Progenitor cell of endocrine pancreas (in vitro differentiated cells): ENCODE measurements around the gene DBN1. TPM values are rescaled to one million over a fixed set of nuclear protein-coding genes. Genes with fewer than 3 reads are reported as not detected.

Experiments
- DNase-seq: peaks from one replicate; pipeline ENCODE4 v3.0.0; 2021; ENCODE audit warnings: low spot score; ENCODE audit not compliant: unreplicated experiment
- H3K27ac Mint-ChIP-seq: 2 replicates; pipeline ENCODE4 v1.8.0; 2021; ENCODE audit warnings: mild to moderate bottlenecking, moderate library complexity, mixed read lengths
- H3K27me3 Mint-ChIP-seq: 2 replicates; pipeline ENCODE4 v1.8.0; 2021; ENCODE audit warnings: mixed read lengths
- H3K36me3 Mint-ChIP-seq: 2 replicates; pipeline ENCODE4 v1.8.0; 2022; ENCODE audit warnings: mixed read lengths; ENCODE audit not compliant: insufficient read depth
- H3K4me1 Mint-ChIP-seq: 2 replicates; pipeline ENCODE4 v1.8.0; 2021; ENCODE audit warnings: low read depth, mixed read lengths
- H3K4me3 Mint-ChIP-seq: 2 replicates; pipeline ENCODE4 v1.8.0; 2021; ENCODE audit warnings: low read depth, mild to moderate bottlenecking, moderate library complexity, mixed read lengths
- H3K9me3 Mint-ChIP-seq: 2 replicates; pipeline ENCODE4 v1.8.0; 2021; ENCODE audit warnings: low read depth, mixed read lengths
- total RNA-seq: library from RNA; stranded (reverse); gene quantifications from 2 replicates; pipeline ENCODE4 v1.2.1, GENCODE V29; 2021
- TF ChIP-seq, protein P1 (sequence below): fragments of 200-600 bp; sonication (generic); IDR thresholded peaks from one replicate; pipeline ENCODE4 v1.5.0; 2021; ENCODE audit warnings: antibody characterized with exemption, mild to moderate bottlenecking; ENCODE audit not compliant: unreplicated experiment

DBN1 gene
- total RNA-seq, 1 donor from 2014 or later: 396 TPM

DNA sequence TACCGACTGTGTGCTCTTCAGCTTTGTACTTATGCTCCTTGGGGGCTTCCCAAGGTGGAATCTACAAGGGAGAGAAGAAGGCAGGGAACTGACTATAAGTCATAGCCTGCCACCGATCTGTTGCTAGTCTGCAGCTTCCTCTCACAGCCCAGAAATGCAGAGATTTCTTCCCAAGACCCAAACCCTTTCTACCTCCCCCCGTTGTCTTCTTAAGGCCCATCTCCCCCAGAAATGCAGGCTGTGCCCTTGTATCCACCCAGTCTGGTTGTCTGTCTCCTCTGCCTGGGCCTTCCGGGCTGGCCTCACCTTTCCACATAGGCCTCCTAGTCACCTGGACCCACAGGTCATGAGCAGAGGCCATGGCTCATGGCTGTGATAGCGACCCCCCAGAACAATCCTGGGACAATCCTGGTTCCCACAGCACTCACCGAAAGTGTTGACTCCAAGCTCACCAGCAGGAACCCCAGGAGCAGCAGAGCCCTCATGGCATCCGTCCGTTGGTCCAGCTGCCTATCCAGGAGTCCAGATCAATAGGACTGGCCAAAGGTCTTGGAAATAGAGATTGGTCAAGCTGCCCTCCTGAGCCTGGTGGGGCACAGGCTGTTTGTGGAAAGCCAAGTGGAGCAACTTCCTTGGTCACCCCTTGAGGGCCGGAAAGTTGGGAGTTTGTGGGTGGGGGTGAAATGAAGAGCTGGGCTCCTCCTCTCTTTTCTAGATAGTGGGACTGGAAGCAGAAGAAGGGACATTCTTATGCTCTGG is 64.2 kb downstream of the DBN1 start, which contains the start of gene F12:
Gene F12 (minus strand): TSS at position 522 of the 759 bp plus-strand sequence. CDS start 37 bp downstream, at position 485.
- Mint-ChIP-seq H3K27ac (no peak within 1 kb of the TSS), H3K9me3 (no peaks in the 10 kb centered on the region)
- TF ChIP-seq, protein P1, sequence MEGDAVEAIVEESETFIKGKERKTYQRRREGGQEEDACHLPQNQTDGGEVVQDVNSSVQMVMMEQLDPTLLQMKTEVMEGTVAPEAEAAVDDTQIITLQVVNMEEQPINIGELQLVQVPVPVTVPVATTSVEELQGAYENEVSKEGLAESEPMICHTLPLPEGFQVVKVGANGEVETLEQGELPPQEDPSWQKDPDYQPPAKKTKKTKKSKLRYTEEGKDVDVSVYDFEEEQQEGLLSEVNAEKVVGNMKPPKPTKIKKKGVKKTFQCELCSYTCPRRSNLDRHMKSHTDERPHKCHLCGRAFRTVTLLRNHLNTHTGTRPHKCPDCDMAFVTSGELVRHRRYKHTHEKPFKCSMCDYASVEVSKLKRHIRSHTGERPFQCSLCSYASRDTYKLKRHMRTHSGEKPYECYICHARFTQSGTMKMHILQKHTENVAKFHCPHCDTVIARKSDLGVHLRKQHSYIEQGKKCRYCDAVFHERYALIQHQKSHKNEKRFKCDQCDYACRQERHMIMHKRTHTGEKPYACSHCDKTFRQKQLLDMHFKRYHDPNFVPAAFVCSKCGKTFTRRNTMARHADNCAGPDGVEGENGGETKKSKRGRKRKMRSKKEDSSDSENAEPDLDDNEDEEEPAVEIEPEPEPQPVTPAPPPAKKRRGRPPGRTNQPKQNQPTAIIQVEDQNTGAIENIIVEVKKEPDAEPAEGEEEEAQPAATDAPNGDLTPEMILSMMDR: no peak

More for the DNA sequence above, 64.2 kb downstream of the DBN1 start, which contains the start of gene F12:
- H3K4me1 Mint-ChIP-seq: peaks cover 1% of the 10 kb centered on the region
- H3K27me3 Mint-ChIP-seq: peaks cover 62% of the 10 kb centered on the region
- H3K4me3 Mint-ChIP-seq: no peak within 1 kb of the TSS
- H3K36me3 Mint-ChIP-seq: no peaks in the 10 kb centered on the region
- no peak for DNase-seq

Other genes starting within 250 kb of the DBN1 start
- 26.9 and 30.0 TPM in 2 replicates for gene RAB24, start 169.9 kb downstream of the DBN1 start, total RNA-seq
- gene PRELID1, start 169.8 kb downstream of the DBN1 start, total RNA-seq: 94.0 and 114 TPM in 2 replicates
- 20.1 and 20.6 TPM in 2 replicates for gene MXD3, start 161.7 kb downstream of the DBN1 start, total RNA-seq
- 106 and 111 TPM in 2 replicates for gene LMAN2, start 122.0 kb downstream of the DBN1 start, total RNA-seq
- 13.0 and 15.0 TPM in 2 replicates for gene RGS14, start 115.7 kb downstream of the DBN1 start, total RNA-seq
- not detected in 2 replicates for gene SLC34A1, start 89.2 kb downstream of the DBN1 start, total RNA-seq
- gene PFN3, start 73.0 kb downstream of the DBN1 start, total RNA-seq: not detected in 2 replicates
- 4.0 and 4.7 TPM in 2 replicates for gene F12, start 64.1 kb downstream of the DBN1 start, total RNA-seq
- 40.2 and 43.0 TPM in 2 replicates for gene GRK6, start 47.0 kb downstream of the DBN1 start, total RNA-seq
- 11.7 and 13.1 TPM in 2 replicates for gene PRR7, start 26.8 kb downstream of the DBN1 start, total RNA-seq
- 113 and 119 TPM in 2 replicates for gene PDLIM7, start 24.0 kb upstream of the DBN1 start, total RNA-seq
- 11.6 and 13.7 TPM in 2 replicates for gene DOK3, start 36.2 kb upstream of the DBN1 start, total RNA-seq
- gene DDX41, start 43.3 kb upstream of the DBN1 start, total RNA-seq: 88.4 and 93.1 TPM in 2 replicates
- gene FAM193B, start 80.9 kb upstream of the DBN1 start, total RNA-seq: 163 and 165 TPM in 2 replicates
- 161 and 170 TPM in 2 replicates for gene TMED9, start 118.6 kb upstream of the DBN1 start, total RNA-seq
- gene B4GALT7, start 126.5 kb upstream of the DBN1 start, total RNA-seq: 33.4 and 38.8 TPM in 2 replicates